NCI-H2107 (cell line): Measurements from ENCODE around the gene EVL.
"Not testable (repeated sequence)": the region's sequence is repeated elsewhere in the genome, so short reads cannot be mapped to it uniquely, and the experiment has no call there.

ENCODE experiments used
- DNase-seq: peaks from one replicate; lab custom pipeline; 2025; lab: John Stamatoyannopoulos, UW

The EVL gene

DNA sequence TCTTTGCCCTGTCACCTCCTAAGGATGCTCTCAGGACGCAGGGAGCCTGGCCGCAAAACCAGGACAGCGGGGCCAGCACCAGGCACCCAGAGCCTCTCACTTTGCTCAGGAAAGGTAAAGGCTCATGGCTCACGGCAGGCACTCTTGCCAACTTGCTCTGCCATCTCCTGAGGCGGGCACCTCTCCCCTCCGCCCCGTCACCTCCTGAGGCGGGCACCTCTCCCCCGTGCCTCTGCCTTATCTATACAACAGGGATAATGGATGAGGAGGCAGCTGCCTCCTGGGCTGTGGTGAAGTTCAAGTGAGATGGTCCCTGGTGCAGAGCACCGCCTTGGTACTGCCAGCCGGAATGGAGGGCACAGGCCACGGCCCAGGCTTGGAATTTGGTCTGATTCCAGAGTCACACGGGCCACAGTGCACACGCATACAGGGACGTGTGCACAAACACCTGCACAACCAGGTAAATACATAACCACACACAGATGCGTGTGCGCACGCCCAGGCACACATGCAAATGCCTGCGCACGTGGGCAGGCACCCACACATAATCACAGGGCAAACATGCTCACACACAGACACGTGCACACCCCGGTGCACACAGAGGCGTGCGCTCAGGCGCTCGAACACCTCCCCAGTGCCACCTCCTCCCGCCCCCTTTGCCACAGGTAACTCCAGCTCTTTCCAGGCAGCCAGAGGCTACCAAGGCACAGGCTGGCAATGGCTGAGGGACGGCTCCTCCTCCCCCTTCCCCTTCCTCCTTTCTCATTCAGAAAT lies 82.7 kb downstream of the EVL start:
- no peak for DNase-seq

DNA sequence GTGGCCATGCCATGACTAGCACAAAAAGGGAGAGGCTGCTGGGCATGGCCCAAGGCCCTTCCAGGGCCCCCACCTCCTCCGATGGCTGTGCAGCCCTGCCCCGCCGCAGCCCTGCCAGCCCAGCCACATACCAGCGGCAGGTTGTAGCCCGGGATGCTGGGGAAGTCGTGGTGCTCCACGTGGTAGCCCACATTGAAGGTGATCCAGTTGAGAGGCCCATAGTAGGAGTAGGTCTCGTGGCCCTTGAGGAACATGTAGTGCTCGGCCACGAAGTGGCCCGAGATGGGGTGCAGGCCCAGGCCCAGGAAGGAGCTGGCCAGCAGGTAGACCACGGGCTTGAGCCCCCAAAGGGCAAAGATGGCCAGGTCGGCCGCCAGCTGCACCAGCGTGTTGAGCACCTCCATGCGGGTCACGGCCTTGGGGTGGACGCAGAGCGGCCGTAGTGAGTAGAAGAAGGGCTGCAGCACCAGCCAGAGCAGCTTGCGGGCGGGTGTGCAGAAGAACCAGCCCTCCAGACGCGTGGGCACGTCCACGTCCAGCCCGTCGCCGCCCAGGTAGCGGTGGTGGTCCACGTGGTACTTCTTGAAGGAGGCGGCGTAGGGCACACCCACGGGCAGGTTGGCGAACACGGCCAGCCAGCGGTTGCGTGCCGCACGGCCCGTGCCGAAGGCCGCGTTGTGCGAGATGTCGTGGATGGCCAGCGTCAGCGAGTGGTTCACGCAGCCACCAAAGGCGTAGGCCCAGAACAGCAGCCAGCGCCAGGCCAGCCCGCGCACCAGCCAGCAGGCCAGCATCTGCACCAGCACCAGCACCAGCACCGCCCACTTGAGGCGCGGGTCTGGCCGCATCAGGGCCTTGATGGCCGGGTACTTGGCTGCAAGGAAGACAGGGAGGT lies 83.9 kb downstream of the EVL start:
- no peak for DNase-seq

DNA sequence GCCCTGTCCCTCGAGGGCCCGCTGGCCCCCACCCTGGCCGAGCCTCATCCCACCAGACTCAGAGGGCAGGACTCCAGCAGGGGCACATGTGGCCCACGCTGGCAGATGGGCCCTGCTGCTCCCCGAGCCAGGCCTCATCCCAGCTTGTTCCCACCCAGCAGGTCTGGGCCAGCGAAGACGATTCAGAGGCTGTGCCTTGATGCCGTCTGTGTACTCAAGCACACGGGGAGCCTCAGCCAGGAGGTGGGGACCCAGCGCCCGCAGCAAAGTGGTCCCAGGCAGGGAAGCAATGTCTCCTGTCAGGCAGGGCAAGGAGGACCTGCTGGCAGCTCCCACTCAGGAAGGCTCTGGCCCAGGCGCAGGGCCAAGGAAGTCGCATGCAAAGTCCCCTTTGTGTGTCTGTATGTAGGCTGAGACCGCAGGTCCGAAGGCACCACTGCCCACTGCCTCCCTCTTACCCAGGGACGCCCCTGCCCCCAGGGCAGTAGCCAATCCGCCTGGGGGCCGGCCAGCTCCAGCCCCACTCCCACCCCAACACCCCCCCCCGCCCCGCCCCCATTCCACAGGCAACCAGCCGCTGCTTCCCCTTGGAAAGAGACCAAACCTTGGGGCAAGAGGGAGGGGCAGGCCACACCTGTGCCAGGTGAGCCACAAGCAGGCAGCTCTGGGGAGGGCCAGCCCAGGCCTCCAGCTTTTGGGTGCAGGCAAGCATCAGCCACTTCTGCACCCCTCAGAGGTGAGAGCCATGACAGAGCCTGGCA lies 84.8 kb downstream of the EVL start:
- DNase-seq, result no peak

DNA sequence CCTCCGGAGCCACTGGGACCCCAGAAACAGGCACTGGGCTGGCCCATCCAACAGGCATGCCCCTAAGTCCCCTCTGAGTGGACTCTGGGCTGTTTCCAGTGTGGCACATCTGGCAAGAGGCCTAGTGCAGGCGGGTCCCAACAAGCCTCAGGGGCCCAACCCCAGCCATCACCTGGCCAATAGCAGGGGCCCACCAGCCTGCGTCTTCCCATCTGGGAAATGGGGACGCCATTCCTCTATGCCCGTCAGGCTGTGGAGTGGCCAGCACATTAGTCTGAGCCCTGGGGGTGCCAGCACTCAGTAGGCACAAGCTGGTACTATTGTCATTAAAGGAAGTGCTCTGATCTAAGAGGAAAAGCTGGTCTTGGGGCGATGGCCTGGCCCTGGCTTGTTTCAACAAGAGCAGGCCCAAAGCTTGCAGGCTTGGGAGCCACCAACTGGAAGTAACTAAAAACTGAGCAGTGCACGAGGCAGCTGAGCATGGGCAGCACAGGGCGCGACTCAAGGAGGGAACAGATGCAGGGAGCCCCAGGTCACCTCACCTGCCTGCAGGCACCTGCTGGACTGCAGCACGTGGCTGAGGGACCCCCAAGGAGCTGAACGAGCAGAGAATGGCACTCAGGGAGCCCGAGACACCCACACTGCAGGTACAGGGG lies 85.8 kb downstream of the EVL start:
- no peak for DNase-seq

DNA sequence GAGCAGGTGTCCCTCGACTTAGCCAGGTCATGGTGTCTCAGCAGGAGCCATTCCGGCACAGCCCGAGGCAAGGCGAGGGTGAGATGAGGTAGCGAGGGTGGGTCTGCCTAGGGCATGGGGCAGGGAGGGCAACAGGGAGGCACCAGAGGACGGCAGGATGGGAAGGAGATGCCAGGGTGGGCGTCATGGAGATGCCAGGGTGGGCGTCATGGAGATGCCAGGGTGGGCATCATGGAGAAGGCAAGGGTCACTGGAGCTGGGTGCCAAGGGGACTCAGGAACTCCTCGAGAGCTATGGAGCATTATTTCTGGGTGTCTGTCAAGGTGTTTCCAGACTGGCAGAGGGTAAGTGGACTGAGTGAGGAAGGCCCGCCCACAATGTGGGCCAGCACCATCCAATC lies 86.9 kb downstream of the EVL start:
- no peak for DNase-seq

DNA sequence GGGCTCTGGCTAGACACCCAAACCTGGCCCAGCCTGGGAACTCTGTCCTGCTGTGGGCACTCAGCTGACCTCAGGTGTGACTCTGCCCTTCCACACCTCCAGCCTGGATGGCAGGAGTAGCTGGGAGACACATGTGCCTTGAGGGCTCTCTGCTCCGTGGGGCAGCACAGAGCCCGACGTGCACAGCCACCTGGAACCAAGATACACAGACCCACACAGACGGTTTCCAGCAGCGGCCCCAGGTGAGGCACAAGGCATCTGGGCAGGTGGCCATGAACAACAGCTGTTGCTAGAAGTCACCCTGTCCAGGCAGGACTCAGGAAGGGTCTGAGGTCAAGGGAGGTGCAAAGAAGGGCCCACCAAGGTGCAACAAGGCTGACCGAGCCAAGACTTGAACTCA lies 88.3 kb downstream of the EVL start:
- DNase-seq, result no peak

DNA sequence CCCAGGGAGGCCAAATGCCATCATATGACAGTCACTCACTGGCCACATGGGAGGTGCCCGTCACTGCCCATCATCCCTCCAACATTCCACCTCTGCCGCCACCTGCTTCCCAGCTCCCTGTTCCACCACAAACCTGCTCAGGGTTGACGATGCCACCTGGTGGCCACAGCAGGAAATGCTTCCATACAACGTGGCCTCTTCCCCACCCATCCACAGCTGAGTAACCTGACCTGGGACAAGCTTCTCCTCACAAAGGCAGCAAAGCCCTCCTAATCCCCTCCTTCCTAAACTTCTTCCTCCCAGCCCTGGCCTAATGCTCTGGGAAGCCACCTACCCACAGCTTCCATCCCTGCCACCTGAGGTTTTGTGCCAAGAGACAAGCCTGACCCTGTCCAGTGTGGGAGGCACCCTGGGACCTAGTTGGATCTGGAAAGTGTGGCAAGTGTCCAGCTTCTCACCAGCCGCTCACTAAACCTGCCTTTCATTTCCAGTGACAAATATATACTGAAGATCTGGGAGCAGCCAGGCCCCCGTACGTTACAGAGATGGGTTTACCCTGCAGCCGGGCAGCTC lies 89.9 kb downstream of the EVL start:
- DNase-seq, result no peak

DNA sequence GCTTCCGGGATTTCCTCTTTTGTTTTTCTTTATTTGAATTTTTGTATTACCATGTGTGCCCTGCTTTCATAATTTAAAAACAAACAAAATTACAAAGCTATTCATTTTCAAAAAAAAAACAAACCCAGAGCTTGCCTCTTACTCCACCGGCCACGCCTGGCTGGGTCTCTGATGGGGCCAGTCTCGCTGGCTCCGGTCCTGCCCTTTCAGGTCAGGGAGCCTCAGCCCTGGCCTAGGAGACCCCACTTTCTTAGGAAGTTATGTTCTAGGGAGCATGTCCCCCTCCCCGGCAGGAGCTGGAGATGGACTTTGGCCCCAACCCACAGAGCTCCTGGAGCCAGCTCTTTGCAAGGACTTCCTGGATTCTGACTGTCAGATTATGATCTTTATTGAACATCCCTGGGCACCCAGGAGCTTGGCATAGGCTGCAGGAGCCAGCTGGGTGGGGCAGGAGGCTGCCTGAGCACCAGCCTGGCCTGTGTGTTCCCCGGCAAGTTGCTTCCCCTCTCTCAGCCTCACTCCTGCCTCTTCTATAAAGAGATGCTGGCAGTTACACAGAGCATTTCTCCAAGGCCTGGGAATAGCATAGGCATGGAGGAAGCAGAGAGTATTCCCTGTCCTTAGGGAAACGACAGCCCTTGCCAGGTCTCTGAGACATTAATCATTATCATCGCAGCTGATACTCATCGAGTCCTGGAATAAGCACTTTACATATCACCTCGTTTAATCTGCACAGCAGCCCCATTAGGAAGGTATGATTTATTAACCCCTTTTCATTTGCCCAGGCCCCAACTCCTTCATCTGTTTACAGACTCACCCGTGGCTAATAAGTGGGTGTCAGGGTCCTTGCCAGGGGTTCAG lies 90.8 kb downstream of the EVL start:
- no peak for DNase-seq

DNA sequence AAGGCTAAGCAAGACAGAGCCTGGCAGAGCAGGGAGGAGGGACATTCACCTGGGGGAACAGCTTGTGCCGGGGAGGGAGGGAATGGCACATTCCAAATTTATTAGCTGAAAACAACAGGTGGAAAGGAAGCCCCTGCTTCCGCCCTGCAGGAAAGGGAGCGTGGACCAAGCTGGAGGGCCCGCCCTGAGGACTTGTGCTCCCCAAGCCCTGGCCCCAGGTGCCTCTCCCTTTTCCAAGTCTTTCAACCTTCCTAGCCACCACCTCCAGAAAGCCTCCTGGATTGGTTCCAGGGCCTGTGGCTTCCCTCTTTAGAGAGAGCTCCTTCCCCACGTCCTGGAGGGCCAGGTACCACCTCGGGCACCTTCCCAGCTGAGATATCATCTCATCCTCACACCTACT lies 91.6 kb downstream of the EVL start:
- DNase-seq, result no peak

DNA sequence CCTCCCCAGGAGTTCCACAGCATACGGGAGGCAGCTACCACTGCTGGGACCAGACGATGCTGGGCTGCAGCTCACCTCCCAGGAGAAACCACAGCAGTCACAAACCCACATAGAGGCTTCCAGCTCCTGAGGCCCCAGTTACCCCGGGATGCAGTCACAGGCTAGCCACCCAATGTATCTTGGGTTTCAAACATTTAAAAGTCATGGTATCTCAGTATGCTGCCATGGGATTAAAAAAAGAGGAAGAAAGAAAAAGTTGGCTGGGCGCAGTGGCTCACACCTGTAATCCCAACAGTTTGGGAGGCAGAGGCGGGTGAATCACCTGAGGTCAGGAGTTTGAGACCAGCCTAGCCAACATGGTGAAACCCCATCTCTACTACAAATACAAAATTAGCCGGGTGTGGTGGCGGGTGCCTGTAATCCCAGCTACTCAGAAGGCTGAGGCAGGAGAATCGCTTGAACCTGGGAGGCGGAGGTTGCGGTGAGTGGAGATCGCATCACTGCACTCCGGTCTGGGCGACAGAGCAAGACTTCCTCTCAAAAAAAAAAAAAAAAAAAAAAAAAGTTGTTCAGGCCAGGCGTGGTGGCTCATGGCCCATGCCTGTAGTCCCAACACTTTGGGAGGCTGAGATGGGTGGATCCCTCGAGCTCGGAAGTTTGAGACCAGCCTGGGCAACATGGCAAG lies 92.5 kb downstream of the EVL start:
- DNase-seq, result not testable (repeated sequence)

DNA sequence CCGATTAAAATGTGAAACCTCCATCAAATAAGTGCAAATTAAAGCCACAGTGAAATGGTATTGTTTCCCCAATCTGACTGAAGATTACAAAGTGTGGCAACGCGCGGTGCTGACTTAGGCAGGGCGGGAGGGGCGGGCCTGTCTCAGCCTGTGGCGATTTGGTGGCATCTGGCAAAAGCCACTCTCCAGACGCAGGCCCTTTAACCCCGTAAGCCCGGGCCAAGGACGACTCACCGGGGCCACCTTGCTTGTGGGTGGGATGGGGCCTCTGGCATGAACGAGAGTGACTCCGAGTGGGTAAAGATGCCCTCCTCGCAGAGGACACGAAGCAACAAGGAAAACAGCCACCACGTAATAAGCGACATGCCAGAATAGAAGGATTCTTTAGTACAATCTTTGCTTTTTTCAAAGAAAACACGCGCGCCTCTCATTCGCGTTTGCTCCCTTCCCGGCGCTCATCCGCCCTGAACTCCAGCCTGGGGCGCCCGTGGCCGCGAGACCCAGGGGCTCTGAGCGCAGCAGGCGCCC lies 93.4 kb downstream of the EVL start:
- DNase-seq, result no peak

DNA sequence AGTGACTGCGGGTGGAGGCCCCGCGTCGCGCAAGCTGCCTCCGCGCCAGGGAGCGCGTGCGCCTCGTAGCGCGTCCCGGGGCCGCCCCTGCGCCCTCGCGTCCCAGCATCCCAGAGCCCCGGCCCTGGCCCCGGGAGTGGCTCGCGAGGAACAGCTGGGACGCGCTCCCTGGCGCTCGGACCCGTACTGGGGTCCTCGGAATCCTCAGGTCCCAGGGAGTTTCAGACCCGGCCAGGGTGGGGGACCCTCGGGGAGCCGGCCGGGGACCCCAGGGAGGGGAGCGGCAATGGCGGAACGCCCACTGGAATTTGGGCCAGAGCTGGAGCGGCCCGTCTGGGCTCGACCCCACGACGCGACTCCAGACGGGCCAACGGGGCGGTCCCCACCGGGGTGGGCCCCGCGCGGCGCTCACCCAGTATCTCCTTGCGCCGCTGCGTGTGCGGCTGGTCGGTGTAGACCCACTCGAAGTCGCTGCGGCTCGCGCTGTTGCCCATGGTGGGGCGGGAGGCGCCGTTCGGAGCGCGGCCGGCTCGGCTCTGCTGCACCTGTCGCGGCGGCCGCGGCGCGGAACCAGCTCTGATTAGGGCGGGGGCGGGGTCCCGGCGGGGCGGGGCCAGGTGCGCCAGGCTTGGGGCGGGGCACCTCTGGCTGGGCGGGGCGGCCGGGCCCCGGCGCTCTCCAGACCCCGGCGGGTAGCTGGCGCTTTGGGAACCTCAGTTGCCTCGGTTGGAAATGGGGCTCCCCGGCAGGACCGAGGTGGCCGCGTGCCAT lies 94.1 kb downstream of the EVL start, which contains the start of gene DEGS2:
Gene DEGS2, minus strand, starts transcription at position 552 of the 771 bp plus-strand sequence. Its CDS starts 58 bp downstream, at position 494.
- peak; percentile 89 for DNase-seq

DNA sequence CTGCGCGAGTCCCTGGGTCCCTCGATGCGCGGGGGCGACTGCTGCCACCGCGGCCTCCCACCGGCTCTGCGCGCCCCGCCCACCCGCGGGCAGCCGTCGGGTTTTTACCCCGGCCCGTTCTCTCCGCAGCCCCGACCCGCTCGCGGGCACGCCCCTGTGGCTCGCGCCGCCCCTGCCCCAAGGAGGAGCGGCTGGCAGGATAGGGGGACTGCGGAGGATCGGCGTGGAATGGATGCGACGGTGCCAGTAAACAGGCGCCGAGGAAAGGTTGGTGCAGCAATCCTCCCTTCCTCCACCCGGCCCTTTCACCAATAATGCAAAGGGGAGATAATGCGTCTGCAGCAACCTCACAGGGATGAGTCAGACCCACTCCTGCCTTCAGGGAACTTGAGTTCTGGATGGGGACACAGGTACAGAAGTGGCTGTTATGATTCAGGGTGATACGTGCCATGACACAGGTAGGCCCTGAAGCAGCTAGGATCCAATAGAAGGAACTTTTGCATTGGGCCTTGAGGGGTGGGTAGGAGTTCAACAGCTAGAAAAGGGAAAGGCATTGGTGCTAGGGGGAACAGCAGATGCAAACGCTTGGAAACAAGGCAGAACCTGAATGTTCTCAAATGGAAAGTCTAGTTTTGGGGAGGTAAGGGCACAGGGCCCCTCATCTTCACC lies 94.8 kb downstream of the EVL start:
- DNase-seq, result no peak

DNA sequence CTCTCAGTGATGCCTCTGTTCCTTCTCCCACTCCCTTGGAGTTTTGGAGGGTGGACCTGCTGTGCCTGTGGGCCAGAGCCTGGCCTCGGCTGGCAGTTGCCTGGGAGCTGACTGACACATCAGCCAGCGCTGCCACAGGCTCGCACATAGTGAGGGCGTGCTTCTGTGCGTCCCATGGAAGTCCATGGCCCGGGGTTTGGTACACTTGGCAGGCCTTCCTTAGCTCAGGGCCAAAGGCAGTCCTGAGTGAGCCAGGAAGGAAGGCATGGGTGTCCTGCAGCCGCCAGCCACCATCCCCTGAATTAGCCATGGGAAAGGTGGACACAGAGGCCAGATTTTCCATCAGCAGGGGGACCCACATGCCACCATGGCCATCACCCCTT lies 95.3 kb downstream of the EVL start:
- DNase-seq, result no peak

DNA sequence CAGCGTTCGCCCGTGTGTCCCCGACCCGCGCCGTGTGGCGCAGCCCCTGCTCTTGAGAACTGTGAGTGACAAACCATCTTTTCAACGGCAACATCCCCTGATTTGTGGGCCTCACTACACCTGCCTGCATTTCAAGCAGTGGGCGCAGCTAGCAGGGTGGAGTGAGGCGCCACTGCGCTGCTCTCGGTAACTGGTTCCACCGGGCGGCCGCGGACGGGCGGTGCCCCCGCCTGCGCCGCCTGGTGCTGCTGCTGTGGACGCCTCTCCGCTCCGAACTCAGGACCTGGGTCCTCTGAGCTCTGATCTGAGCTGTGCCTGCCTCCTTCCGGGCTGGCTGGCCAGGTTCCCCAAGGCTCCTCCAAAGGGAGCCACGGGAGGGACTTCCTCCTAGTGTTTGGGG lies 100.2 kb downstream of the EVL start:
- no peak for DNase-seq

DNA sequence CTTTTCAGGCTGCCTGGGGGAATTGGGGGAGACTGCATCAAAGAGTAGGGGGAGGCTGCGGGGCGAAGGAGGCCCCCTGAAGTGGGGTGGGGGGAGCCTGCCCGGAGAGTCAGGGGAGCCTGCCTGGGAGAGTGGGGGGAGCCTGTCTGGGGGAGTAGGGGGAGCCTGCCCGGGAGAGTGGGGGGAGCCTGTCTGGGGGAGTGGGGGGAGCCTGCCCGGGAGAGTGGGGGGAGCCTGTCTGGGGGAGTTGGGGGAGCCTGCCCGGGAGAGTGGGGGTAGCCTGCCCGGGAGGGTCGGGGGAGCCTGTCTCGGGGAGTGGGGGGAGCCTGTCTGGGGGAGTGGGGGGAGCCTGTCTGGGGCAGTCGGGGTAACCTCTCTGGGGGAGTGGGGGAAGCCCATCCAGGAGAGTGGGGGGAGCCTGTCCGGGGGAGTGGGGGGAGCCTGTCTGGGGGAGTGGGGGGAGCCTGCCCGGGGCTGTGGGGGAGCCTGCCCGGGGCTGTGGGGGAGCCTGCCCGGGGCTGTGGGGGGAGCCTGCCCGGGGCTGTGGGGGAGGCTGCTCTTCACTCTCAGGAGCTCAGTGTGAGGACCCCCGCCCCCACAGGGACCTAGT lies 100.7 kb downstream of the EVL start:
- DNase-seq, result no peak

DNA sequence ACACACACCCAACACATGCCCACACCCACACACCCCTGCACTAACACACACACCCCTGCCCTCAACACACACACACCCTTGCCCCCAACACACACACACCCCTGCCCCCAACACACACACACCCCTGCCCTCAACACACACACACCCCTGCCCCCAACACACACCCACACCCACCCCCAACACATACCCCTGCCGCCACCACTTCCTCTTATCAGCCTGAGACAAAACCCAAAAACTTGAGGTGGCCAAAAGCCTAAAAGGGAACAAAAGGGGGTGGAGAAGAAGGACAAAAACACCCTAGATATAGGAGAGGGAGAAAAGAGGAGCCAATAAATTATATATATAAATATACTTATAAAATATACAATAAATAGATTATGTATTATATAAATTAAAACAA lies 103.3 kb downstream of the EVL start:
- no peak for DNase-seq

DNA sequence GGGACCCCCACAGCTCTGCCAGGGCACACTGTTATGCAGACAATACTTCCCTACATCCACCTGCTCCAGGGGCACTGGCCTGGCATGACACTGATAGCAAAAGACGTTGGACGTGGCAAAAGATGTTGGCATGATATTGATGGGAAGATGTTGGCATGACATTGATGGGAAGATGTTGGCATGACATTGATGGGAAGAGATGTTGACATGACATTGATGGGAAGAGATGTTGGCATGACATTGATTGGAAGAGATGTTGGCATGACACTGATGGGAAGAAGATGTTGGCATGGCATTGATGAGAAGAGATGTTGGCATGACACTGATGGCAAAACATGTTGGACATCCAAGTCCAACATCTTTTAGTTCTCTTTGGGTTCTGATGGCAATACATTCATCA lies 105.7 kb downstream of the EVL start:
- DNase-seq, result no peak
